KOPT-K1 (cell line): ENCODE results near the gene PYROXD2.

Source experiments
- H3K27ac ChIP-seq: fragments of 200-600 bp; sonication (generic); 2 replicates; pipeline ENCODE4 v1.5.1; 2016; ENCODE audit warnings: antibody characterized with exemption, mild to moderate bottlenecking, low read depth, low read length; ENCODE audit not compliant: poor library complexity, severe bottlenecking
- H3K36me3 ChIP-seq: fragments of 200-600 bp; sonication (generic); 2 replicates; pipeline ENCODE4 v1.5.1; 2017; ENCODE audit warnings: antibody characterized with exemption, mild to moderate bottlenecking, low read length, moderate library complexity; ENCODE audit not compliant: insufficient read depth
- H3K9me3 ChIP-seq: fragments of 200-600 bp; sonication (generic); 2 replicates; pipeline ENCODE4 v1.5.1; 2017; ENCODE audit warnings: antibody characterized with exemption, low read length, mild to moderate bottlenecking; ENCODE audit not compliant: insufficient read depth, poor library complexity, severe bottlenecking

Gene PYROXD2

GRCh38 chr10:98446151-98446660 is 31.2 kb upstream of the PYROXD2 start:
- Histone ChIP-seq H3K27ac (peak overlapping the region; percentile 75), H3K36me3 (peaks cover 44% of the 10 kb centered on the region), H3K9me3 (no peaks in the 10 kb centered on the region)

- peak overlapping the region; percentile 75 for H3K27ac ChIP-seq
- peaks cover 52% of the 10 kb centered on the region for H3K36me3 ChIP-seq
- no peaks in the 10 kb centered on the region for H3K9me3 ChIP-seq
Observed at GRCh38 chr10:98445200-98445812, 30.3 kb upstream of the PYROXD2 start.

- no peaks in the 10 kb centered on the region for H3K9me3 ChIP-seq
- no peak overlapping the region for H3K27ac ChIP-seq
- H3K36me3 ChIP-seq = peaks cover 61% of the 10 kb centered on the region
Observed at GRCh38 chr10:98444314-98445006, 29.5 kb upstream of the PYROXD2 start.

GRCh38 chr10:98438715-98439114 is 23.7 kb upstream of the PYROXD2 start:
- Histone ChIP-seq H3K36me3 (peaks cover 88% of the 10 kb centered on the region), H3K9me3 (peaks cover 6% of the 10 kb centered on the region), H3K27ac (no peak overlapping the region)

GRCh38 chr10:98436704-98437103 is 21.7 kb upstream of the PYROXD2 start:
- H3K36me3 ChIP-seq = peaks cover 88% of the 10 kb centered on the region
- no peak overlapping the region for H3K27ac ChIP-seq
- peaks cover 26% of the 10 kb centered on the region for H3K9me3 ChIP-seq

- H3K27ac ChIP-seq = no peak overlapping the region
- peaks cover 88% of the 10 kb centered on the region for H3K36me3 ChIP-seq
- peaks cover 26% of the 10 kb centered on the region for H3K9me3 ChIP-seq
Observed at GRCh38 chr10:98435178-98435577, 20.2 kb upstream of the PYROXD2 start.

- Histone ChIP-seq H3K36me3 (peaks cover 88% of the 10 kb centered on the region), H3K9me3 (peaks cover 26% of the 10 kb centered on the region), H3K27ac (no peak overlapping the region)
Observed at GRCh38 chr10:98433881-98434732, 19.1 kb upstream of the PYROXD2 start.

- peaks cover 90% of the 10 kb centered on the region for H3K36me3 ChIP-seq
- H3K9me3 ChIP-seq = peaks cover 26% of the 10 kb centered on the region
- no peak overlapping the region for H3K27ac ChIP-seq
Observed at GRCh38 chr10:98433371-98433770, 18.4 kb upstream of the PYROXD2 start.

- Histone ChIP-seq H3K36me3 (peaks cover 90% of the 10 kb centered on the region), H3K9me3 (peaks cover 26% of the 10 kb centered on the region), H3K27ac (no peak overlapping the region)
Observed at GRCh38 chr10:98432330-98432729, 17.3 kb upstream of the PYROXD2 start.

GRCh38 chr10:98431016-98431415 is 16.0 kb upstream of the PYROXD2 start:
- Histone ChIP-seq H3K27ac (no peak overlapping the region), H3K9me3 (peaks cover 26% of the 10 kb centered on the region), H3K36me3 (peaks cover 93% of the 10 kb centered on the region)

GRCh38 chr10:98430427-98430826 is 15.4 kb upstream of the PYROXD2 start:
- Histone ChIP-seq H3K27ac (no peak overlapping the region), H3K36me3 (peaks cover 95% of the 10 kb centered on the region), H3K9me3 (peaks cover 26% of the 10 kb centered on the region)

GRCh38 chr10:98429320-98430072 is 14.5 kb upstream of the PYROXD2 start:
- no peak overlapping the region for H3K27ac ChIP-seq
- H3K9me3 ChIP-seq = peaks cover 26% of the 10 kb centered on the region
- peaks cover 94% of the 10 kb centered on the region for H3K36me3 ChIP-seq

GRCh38 chr10:98427011-98427515 is 12.1 kb upstream of the PYROXD2 start:
- peaks cover 3% of the 10 kb centered on the region for H3K9me3 ChIP-seq
- H3K27ac ChIP-seq = no peak overlapping the region
- peaks cover 88% of the 10 kb centered on the region for H3K36me3 ChIP-seq

GRCh38 chr10:98425511-98426352 is 10.8 kb upstream of the PYROXD2 start:
- peaks cover 85% of the 10 kb centered on the region for H3K36me3 ChIP-seq
- no peak overlapping the region for H3K27ac ChIP-seq
- no peaks in the 10 kb centered on the region for H3K9me3 ChIP-seq
